HT-29 (cell line): ENCODE results near the gene RAB3IP. TPM values are rescaled to one million over a fixed set of nuclear protein-coding genes. Genes with fewer than 3 reads are reported as not detected.
A peak's percentile ranks its signal among the peaks of the same experiment; 100 is the strongest.
"Not testable (repeated sequence)": the region's sequence is repeated elsewhere in the genome, so short reads cannot be mapped to it uniquely, and the experiment has no call there.

Experiments used
- DNase-seq: peaks from one replicate; pipeline ENCODE4 v3.0.0-alpha.2; 2015; ENCODE audit warnings: low spot score
- total RNA-seq: library from RNA; depleted of rRNA; stranded (reverse); fragments of >200 nt; shearing (Covaris generic); gene quantifications from 2 replicates; pipeline ENCODE4 v1.2.3, GENCODE V29; 2014; rRNA removed

RAB3IP gene
- total RNA-seq, 1 experiment from 2014 or later, result 31.4 TPM

- no peak for DNase-seq
Measured at GRCh38 chr12:69834576-69834975, 95.9 kb downstream of the RAB3IP start.

GRCh38 chr12:69835081-69835480 is 96.4 kb downstream of the RAB3IP start:
- DNase-seq, result no peak

- no peak for DNase-seq
Measured at GRCh38 chr12:69836015-69836414, 97.4 kb downstream of the RAB3IP start.

- peak; percentile 56 for DNase-seq
Measured at GRCh38 chr12:69837191-69837590, 98.5 kb downstream of the RAB3IP start.

- DNase-seq, result peak; percentile 84
Measured at GRCh38 chr12:69837657-69838415, 99.2 kb downstream of the RAB3IP start.

GRCh38 chr12:69840727-69841126 is 102.1 kb downstream of the RAB3IP start:
- DNase-seq, result peak; percentile 39

GRCh38 chr12:69843608-69844007 is 104.9 kb downstream of the RAB3IP start:
- no peak for DNase-seq

- DNase-seq, result no peak
Measured at GRCh38 chr12:69844416-69844815, 105.8 kb downstream of the RAB3IP start.

GRCh38 chr12:69844836-69845235 is 106.2 kb downstream of the RAB3IP start:
- DNase-seq, result no peak

- no peak for DNase-seq
Measured at GRCh38 chr12:69846976-69847375, 108.3 kb downstream of the RAB3IP start.

- DNase-seq, result no peak
Measured at GRCh38 chr12:69851976-69852375, 113.3 kb downstream of the RAB3IP start.

GRCh38 chr12:69853176-69853961 is 114.7 kb downstream of the RAB3IP start:
- not testable (repeated sequence) for DNase-seq

GRCh38 chr12:69866698-69867097 is 128.0 kb downstream of the RAB3IP start:
- no peak for DNase-seq

- DNase-seq, result no peak
Measured at GRCh38 chr12:69868695-69869094, 130.0 kb downstream of the RAB3IP start.

GRCh38 chr12:69872804-69873203 is 134.1 kb downstream of the RAB3IP start:
- DNase-seq, result no peak

Other genes with a start within 250 kb of the RAB3IP start
- gene CCT2, start 153.4 kb upstream of the RAB3IP start, total RNA-seq, result 208 and 228 TPM in 2 replicates
- gene LRRC10, start 128.0 kb upstream of the RAB3IP start, total RNA-seq, result not detected in 2 replicates
- gene BEST3, start 39.6 kb upstream of the RAB3IP start, total RNA-seq, result not detected in 2 replicates
- 13.2 and 14.8 TPM in 2 replicates for gene MYRFL, start 86.4 kb downstream of the RAB3IP start, total RNA-seq